Activated CD4-positive, alpha-beta T cell treated with anti-CD3 and anti-CD28 coated beads, Interleukin-2, Interleukin-4, amounts not matched to agents 100 ng/mL and 50 ng/mL, durations not matched to agents 16 hours and 8 hours (primary cell): ENCODE results near the gene EGFL8.
"Not testable (repeated sequence)": the region's sequence is repeated elsewhere in the genome, so short reads cannot be mapped to it uniquely, and the experiment has no call there.

Experiments used
- DNase-seq: peaks from one replicate; pipeline ENCODE4 v3.0.0-alpha.2; 2020; ENCODE audit warnings: low spot score

The EGFL8 gene

DNA sequence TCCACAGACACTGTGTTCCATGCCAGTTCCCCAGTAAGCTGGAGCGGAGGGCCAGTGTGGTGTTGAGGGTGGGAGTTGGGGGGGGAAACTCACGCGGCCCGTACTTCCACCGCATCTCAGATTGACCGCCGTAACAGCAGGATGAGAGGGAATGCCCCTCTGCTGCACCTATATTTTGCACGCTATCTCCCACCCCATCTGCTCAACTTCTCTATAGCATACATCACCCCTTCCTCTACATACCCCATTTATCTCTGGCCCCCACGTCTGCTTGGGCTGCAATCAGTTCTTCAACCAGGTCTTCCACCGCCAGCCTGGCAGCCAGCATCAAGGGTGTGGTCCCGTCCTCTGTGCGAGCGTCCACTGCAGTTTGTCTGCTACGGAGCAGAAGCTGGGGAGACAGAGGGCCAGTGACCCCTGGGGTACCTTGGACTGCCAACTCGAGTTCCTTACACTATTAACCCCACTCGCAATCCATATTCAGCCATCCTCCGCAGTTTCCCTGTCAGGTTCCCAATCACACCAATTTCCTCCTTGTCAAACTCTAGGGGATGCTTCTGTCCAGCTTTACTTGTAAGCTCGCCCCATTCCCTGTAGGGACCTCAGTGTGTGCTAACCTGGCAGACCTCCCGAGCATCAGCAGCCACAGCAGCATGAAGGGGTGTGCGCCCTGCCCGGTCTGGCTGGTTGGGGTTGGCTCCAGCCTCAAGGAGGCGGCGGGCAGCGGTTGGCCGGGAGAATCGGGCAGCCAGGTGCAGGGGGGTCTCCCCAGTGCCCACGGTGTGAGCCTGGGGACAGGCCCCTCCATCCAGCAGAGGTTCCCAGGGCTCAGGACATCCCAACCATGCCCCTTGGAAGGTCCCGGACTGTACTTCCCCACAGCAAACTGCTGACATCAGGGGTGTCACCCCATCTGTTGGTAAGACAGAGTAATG lies 32.6 kb downstream of the EGFL8 start:
- DNase-seq, result no peak

DNA sequence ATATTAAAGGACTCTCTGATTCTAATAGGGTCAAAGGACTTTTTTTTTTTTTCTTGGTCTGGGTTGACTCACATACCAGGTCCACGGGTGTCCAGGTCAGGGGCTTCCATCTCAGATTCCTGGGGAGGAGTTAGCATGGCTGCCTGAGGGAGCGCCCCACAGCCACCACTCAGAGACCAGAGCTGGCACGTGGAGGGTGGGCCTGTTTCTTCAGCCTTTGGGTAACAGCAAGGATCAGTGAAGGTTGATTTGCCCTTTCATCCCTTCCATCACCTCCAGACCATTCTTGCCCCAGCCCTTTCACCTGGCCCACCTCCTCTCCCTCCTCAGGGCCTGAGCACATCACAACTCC lies 33.9 kb downstream of the EGFL8 start:
- no peak for DNase-seq

DNA sequence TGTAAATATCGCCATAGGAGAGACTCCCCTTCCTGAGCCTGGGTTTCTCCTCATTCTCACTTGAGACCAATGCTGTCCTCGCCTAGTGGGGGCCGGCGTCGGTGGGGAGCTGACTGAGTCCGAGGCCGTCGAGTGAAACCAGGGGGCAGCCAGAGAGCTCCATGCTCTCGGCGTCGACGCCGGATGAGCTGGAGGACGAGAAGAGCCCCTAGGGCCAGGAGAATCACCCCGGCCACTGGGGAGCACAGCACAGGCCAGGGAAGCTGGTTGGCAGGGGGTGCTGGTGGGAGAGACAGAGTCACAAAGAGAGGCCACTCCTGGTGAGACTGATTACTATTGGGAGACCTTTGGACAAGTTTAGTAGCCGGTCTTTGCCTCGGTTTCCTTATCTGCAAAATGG lies 34.5 kb downstream of the EGFL8 start:
- DNase-seq, result no peak

DNA sequence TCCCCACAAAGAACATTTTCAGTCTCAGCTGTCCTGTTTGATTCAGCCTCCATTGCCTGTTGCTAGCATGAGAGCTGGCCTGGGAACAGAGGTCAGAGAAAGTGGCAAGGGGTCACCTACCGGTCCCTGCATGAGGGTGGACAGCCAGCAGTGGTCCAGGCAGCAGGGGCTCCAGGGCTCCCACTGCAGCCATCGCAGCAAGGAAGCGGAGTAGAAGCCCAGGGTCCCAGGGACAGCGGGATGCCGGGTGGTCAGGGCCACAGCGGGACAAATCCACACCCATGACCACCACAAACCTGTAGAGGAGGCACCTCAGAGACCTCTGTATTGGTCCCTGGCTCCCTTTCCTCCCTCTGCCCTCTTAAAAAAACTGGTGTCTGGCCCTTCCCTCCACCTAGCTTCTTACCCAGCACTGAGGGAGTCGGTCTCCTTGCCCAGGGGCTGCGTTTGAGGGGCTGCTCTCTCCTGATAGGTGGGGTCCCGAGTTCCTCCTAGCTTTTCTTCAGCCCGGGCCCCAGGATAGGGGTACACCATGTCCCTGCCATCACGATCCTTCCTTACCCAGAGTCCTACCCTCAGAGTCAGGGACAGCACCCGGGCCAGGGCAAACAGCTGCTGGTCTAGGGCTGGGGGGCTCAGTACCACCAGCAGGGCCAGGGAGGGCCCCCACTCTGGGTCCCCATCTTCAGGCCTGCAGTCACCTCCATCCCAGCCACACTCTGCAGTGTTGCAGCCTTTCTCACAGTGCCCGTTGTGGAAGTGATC lies 36.5 kb downstream of the EGFL8 start:
- no peak for DNase-seq

DNA sequence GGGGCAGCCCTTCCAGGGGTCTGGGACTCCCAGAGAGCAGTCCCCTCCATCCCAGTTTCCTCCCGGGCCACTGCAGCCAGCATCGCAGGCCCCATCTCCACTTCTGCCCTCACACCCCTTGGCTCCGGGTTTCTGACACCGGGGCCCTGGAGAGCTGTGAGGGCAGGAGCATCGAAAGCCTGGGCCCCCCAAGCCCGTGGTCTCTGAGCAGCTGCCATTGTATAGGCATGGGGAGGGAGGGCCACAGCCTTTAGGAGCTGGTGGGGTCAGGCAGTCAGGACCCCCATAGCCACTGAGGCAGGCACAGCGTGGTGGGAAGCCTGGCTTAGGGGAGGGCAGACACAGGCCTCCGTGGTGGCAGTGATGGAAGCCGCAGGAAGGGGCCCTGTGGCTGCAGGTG lies 37.8 kb downstream of the EGFL8 start:
- DNase-seq, result no peak

DNA sequence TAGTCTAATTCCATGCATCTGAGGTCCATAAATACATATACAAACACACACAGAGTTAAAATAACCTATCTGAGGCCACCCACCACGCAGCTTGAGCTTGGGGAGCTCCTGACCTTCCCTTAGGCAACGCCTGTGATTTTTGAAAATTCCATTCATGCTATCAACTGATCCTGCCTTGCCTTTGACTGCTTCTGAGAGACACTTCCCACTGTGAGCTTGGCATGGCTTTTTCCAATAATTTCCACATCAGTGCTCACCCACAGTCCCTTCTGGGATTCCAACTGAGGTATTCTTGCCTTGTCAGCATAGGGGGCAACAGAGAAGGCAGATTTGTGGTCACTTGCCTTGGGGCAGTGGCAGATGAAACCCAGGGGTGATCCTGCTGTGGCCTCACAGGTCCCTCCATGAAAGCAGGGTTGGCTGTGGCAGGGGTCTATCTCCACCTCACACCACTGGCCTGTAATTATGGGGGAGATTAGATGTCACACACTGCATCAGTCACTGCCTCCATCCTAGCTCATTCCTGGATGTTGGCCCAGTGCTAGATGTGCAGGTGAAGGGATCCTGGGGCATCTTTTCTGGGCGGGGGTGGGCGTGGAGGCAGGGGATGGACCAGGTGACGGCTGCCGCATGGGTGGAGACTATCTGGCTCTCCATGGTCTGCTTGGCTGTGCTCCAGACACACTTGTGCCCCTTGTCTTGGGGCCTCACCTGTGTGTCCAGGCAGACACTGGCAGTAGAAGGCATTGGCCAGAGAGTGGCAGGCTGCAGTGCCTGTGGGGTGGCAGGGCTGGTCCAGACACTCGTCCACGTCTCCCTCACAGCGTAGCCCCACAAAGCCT lies 39.3 kb downstream of the EGFL8 start:
- no peak for DNase-seq

DNA sequence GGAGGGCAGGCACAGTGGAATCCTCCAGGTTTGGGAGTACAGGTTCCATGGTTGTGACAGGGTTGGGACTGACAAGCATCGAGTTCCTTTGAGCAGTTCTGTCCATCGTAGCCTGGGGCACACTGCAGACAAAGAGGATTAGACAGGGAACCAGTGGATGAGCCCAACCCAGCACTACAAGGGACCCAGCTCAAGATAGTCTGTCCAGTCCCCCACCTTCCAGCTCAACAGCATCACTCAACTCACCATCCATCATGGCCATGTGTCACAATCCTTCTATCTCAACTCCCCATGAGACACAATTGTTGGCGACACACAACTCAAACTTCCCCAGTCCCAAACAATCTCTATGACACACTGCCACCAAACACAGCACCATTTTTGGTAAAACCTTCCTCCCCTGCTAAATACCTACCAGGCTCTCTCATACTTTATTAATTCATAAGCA lies 39.9 kb downstream of the EGFL8 start:
- DNase-seq, result no peak

DNA sequence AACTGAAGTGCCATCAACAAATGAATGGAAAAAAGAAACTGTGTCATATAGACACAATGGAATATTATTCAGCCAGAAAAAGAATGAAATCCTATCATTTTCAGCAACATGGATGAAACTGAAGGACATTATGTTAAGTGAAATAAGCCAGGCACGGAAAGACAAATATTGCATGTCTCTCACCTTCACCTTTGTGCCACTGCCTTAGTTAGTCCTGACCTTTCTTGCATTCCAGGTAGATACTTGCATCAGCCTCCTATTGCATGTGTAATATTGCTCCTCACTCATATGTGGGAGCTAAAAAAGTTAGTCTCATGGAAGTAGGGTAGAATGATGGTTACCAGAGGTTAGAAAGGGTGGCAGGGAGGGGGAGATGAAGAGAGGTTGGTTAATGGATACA lies 44.6 kb downstream of the EGFL8 start:
- no peak for DNase-seq

DNA sequence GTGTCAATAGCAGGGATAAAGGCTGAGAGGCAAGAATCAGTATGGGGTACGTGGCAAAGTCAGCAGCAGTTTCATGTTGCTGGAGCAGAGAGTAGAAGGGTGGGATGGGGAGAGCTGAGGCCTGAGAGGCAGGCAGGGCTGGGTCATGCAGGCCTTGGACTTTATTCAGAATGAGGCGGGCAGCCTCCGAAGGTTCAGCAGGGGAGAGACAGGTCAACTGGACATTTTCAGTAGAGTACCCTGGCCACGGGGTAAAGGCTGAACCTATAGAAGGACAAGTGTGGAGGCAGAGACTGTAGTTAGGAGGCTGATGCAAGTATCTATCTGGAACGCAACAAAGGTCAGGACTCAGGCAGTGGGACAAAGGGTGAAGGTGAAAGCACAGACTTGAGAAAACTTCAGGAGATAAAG lies 45.8 kb downstream of the EGFL8 start:
- no peak for DNase-seq

DNA sequence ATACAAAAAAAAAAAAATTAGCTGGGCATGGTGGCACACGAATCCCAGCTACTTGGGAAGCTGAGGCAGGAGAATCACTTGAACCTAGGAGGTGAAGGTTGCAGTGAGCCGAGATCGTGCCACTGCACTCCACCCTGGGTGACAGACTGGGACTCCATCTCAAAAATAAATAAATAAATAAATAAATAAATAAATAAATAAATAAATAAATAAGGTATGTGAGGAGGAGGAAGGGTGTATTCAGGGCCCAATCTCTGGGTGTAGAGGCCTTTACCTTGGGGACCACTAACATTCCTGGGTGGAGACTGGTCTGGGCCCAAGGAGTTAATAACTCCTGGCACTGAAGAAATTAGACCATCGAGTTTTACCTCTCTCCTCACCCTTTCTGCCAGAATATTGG lies 47.0 kb downstream of the EGFL8 start:
- DNase-seq, result not testable (repeated sequence)

DNA sequence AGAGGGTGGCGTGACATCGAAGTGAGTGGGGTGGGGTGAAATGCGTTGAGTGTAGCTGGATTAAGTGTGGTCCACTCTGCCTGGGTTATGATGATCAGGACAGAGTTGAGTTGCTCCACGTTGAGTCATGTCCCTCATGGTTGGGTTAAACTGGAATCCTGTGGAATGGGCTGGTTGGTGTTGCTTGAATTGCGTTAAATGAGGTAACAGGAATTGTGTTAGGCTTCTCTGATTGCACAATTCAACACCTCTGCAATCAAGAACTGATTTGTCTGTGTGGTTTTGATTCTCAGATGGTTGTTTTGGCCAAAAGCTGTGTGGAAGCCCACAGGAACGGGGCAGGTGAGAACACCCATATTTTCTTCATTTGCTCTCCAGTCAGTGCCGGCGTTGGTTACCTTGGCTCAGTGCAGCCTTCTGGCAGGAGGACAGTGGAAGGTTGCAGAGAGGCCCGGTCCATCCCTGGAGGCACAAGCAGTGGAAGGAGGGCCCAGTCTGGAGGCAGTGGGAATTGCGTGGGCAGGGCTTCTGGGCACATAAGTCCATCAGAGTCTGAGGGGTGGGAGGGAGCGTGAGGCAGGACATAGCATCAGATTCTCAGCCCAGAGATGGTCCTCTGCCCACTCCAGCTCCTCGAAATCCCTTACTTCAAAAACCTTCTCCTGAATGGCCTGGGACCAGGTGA lies 47.8 kb downstream of the EGFL8 start:
- DNase-seq, result no peak

DNA sequence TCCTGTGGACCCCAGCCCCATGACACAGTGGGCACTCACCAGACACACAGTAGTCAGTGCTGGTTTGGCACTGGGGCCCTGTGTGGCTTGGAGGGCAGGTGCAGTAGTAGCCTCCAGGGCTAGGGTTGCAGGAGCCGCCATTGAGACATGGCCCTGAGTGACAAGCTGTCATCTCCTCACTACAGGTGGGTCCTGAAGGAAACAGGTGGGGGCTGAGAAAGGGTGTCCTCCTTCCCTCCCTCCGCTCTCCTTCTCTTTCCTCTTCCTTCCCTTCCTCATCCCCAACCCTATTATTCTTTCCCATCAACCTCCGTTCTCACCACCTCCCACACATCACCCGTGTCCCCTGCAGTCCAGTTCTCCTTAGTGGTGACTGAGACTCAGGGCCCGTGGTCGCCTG lies 49.3 kb downstream of the EGFL8 start:
- DNase-seq, result no peak

DNA sequence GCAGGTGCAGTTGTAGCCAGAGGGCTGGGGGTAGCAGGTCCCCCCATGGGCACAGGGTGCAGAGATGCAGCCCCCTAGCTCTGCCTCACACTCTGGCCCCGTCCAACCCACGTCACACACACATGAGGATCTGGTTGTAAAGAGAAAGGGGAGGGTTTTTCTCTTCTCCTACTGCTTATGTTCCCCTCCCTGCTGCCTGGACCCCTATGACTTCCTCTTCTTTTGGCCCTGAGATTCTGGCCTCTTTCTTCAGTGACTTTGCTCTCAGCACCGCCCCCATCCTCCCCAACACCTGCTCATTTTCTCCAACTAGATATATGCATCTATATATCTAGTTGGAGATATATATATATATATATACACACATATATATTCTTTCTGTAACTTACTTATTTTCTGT lies 49.7 kb downstream of the EGFL8 start:
- DNase-seq, result no peak

DNA sequence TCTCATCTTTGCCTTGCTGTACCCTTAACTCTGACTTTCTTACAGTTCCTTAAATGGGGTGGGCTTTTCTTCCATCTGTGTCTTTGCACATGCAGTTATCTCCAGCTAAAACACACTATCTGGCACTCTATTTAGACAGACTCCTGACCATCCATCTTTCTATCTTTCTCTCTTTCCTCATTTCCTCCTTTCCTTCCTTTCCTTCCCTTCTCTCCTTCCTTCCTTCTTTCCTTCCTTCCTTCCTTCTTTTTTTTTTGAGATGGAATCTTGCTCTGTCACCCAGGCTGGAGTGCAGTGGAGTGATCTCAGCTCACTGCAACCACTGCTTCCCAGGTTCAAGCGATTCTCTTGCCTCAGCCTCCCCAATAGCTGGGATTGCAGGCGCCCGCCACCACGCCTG lies 51.2 kb downstream of the EGFL8 start:
- DNase-seq, result no peak

DNA sequence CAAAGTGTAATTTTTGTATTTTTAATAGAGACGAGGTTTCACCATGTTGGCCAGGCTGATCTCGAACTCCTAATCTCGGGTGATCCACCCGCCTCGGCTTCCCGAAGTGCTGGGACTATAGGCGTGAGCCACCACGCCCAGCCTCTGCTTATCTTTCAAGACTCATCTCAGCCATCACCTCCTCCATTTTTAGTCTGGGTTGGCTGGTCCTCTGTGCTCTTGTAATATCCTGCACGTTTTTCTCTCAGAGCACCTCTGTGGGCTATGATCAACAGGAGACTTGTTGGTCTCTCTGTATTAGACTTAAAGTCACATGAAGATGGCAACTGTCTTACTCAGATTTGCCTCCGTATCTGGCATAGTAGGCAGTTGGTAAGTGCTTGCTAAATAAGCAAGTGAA lies 51.9 kb downstream of the EGFL8 start:
- no peak for DNase-seq

DNA sequence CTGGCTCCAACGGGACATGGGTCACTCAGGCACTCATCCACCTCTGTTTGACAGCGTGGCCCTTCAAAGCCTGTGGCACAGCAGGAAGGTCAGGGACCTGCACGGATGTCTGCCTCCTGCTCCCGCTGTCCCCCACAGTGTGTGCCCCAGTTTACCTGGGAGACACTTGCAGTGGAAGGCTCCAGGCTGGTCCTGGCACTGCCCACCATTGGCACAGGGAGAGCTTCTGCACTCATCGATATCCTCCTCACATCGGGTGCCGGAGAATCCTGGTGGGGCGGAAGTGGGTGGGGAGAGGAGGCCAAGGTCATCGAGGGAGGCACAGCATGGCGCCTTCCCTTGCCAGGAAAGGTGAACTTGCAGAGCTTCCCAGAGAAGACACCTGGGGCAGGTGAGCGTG lies 52.6 kb downstream of the EGFL8 start:
- no peak for DNase-seq
